ENCODE data around the gene SLC16A10. TPM values are rescaled to one million over a fixed set of nuclear protein-coding genes. Genes with fewer than 3 reads are reported as not detected.

Gene SLC16A10
- total RNA-seq, 1 experiment from 2014 or later = 0.05 TPM

DNA sequence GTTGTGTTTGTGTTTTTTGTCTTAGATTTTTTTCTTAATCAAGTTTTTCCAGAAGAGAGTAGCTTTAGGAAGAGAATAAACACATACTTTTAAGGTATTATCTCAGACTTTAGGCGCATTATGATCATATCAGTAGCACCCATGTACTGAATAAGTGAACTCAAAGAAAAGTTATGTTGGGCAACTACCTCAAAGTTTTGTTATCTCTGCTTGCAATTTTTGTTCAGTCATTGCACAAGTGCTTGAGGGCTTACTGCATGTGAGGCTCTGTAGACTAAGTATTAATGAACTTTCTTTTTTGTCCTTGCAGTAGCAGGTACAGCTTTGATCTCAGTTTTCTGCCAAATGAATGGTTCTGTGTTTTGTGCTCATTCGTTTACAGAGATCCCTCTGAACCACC is 189.0 kb downstream of the SLC16A10 start:
- Mint-ChIP-seq H3K27ac (ENCODE audit: low read depth, unreplicated experiment) (no peak overlapping the region), H3K27me3 (ENCODE audit: insufficient read depth, unreplicated experiment) (no peaks in the 10 kb centered on the region), H3K9me3 (ENCODE audit: unreplicated experiment) (peaks cover 10% of the 10 kb centered on the region), H3K4me3 (ENCODE audit: unreplicated experiment) (no peak overlapping the region), H3K36me3 (ENCODE audit: insufficient read depth, unreplicated experiment) (peaks cover 65% of the 10 kb centered on the region), H3K4me1 (ENCODE audit: insufficient read depth, unreplicated experiment) (no peaks in the 10 kb centered on the region)
- ChIA-PET POLR2A (interaction anchor here (0.6 kb wide), 1 partner anchor 19 kb away, joined by 3 read pairs; no protein-coding TSS in a partner anchor), CTCF (interaction anchor here (0.5 to 1.9 kb wide), 4 partner anchors 17 to 603 kb away, joined by 3 to 11 read pairs (median 3); a partner anchor contains a TSS)
- no TSS peak for BruUV-seq (replicated peaks)
- intact Hi-C loops (cut with micrococcal nuclease) = no loop called here
- no peak for DNase-seq (ENCODE audit: unreplicated experiment)
- TF ChIP-seq, protein P1, sequence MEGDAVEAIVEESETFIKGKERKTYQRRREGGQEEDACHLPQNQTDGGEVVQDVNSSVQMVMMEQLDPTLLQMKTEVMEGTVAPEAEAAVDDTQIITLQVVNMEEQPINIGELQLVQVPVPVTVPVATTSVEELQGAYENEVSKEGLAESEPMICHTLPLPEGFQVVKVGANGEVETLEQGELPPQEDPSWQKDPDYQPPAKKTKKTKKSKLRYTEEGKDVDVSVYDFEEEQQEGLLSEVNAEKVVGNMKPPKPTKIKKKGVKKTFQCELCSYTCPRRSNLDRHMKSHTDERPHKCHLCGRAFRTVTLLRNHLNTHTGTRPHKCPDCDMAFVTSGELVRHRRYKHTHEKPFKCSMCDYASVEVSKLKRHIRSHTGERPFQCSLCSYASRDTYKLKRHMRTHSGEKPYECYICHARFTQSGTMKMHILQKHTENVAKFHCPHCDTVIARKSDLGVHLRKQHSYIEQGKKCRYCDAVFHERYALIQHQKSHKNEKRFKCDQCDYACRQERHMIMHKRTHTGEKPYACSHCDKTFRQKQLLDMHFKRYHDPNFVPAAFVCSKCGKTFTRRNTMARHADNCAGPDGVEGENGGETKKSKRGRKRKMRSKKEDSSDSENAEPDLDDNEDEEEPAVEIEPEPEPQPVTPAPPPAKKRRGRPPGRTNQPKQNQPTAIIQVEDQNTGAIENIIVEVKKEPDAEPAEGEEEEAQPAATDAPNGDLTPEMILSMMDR (IDR thresholded peaks at IDR 0.05; ENCODE audit: unreplicated experiment) = no peak

DNA sequence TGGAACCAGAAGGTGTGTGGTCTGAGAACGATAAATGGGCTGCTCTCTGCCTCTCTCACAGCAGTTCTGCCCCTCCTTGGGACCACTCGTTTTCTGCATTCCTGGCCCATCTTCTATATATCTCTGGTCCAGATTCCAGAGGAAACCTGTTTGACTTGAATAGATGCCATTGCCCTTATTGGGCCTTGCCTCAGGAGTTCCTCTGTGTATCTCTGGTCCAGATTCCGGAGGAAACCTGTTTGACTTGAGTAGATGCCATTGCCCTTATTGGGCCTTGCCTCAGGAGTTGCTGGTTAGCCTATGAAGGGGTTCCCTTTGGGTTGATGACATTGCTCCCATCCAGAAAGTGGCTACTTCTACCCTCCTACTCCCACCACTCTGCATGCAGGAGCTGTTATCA is 189.4 kb downstream of the SLC16A10 start:
- DNase-seq (ENCODE audit: unreplicated experiment) = no peak
- no peaks in the 10 kb centered on the region for H3K27me3 Mint-ChIP-seq (ENCODE audit: insufficient read depth, unreplicated experiment)
- peaks cover 65% of the 10 kb centered on the region for H3K36me3 Mint-ChIP-seq (ENCODE audit: insufficient read depth, unreplicated experiment)
- no peak overlapping the region for H3K27ac Mint-ChIP-seq (ENCODE audit: low read depth, unreplicated experiment)
- ChIA-PET POLR2A (no interaction called here), CTCF (interaction anchor here (0.5 to 1.9 kb wide), 5 partner anchors 18 to 603 kb away, joined by 3 to 11 read pairs (median 3); a partner anchor contains a TSS)
- TF ChIP-seq, protein P1 (IDR thresholded peaks at IDR 0.05; ENCODE audit: unreplicated experiment) = no peak
- peaks cover 10% of the 10 kb centered on the region for H3K9me3 Mint-ChIP-seq (ENCODE audit: unreplicated experiment)
- intact Hi-C loops (cut with micrococcal nuclease) = no loop called here
- H3K4me1 Mint-ChIP-seq (ENCODE audit: insufficient read depth, unreplicated experiment) = no peaks in the 10 kb centered on the region
- BruUV-seq (replicated peaks) = no TSS peak
- no peak overlapping the region for H3K4me3 Mint-ChIP-seq (ENCODE audit: unreplicated experiment)

DNA sequence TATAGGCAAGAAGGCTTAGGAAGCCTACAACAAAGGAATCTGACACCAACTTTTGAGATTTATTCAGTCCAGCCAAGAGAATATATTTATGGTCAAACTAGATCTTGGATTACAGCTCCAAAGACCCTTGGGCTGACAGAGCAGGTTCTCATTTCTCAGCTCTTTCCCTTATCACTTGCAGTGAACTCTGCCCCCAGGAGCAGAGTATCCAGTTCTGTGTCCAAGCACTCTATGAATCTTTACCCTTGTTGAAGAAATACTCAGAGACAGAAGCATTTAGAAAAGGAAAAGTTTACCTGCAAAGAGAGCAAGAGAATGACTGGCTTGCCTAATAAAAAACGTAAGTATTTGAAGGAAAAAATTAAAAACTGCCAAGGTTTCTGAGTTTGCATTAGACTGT is 190.5 kb downstream of the SLC16A10 start:
- Mint-ChIP-seq H3K27ac (ENCODE audit: low read depth, unreplicated experiment) (no peak overlapping the region), H3K36me3 (ENCODE audit: insufficient read depth, unreplicated experiment) (peaks cover 65% of the 10 kb centered on the region), H3K4me3 (ENCODE audit: unreplicated experiment) (no peak overlapping the region), H3K27me3 (ENCODE audit: insufficient read depth, unreplicated experiment) (no peaks in the 10 kb centered on the region), H3K9me3 (ENCODE audit: unreplicated experiment) (peaks cover 10% of the 10 kb centered on the region), H3K4me1 (ENCODE audit: insufficient read depth, unreplicated experiment) (no peaks in the 10 kb centered on the region)
- intact Hi-C loops (cut with micrococcal nuclease) = no loop called here
- ChIA-PET POLR2A (interaction anchor here (0.6 kb wide), 1 partner anchor 193 kb away, joined by 3 read pairs; no protein-coding TSS in a partner anchor), CTCF (interaction anchor here (0.9 to 1.4 kb wide), 3 partner anchors 19 to 381 kb away, joined by 3 to 5 read pairs (median 3); a partner anchor contains a TSS)
- no peak for DNase-seq (ENCODE audit: unreplicated experiment)
- TF ChIP-seq, protein P1 (IDR thresholded peaks at IDR 0.05; ENCODE audit: unreplicated experiment) = no peak
- BruUV-seq (replicated peaks) = no TSS peak

DNA sequence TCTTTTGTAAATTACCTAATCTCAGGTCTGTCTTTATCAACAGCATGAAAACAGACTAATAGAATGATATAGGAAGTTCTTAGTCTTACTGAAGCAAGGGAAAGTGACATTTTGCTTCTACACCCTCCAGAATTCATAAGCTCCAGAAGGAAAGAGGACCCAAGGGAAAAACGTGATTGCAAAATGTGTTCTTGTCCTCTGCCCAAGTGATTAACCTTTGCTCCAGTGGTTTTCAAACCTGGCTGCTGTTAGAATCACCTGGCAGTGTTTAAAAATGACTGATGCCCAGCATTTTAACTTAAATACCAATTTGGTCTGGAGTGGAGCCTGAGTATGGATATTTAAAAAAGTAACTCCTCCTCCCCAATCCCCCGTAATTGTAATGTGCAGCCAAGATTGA is 191.4 kb downstream of the SLC16A10 start:
- Mint-ChIP-seq H3K27ac (ENCODE audit: low read depth, unreplicated experiment) (no peak overlapping the region), H3K27me3 (ENCODE audit: insufficient read depth, unreplicated experiment) (no peaks in the 10 kb centered on the region), H3K9me3 (ENCODE audit: unreplicated experiment) (peaks cover 10% of the 10 kb centered on the region), H3K4me1 (ENCODE audit: insufficient read depth, unreplicated experiment) (no peaks in the 10 kb centered on the region), H3K36me3 (ENCODE audit: insufficient read depth, unreplicated experiment) (peaks cover 56% of the 10 kb centered on the region), H3K4me3 (ENCODE audit: unreplicated experiment) (no peak overlapping the region)
- CTCF ChIA-PET = interaction anchor here (0.7 kb wide), 1 partner anchor 212 kb away, joined by 3 read pairs; no protein-coding TSS in a partner anchor
- no peak for DNase-seq (ENCODE audit: unreplicated experiment)
- TF ChIP-seq, protein P1 (IDR thresholded peaks at IDR 0.05; ENCODE audit: unreplicated experiment) = no peak
- no TSS peak for BruUV-seq (replicated peaks)
- POLR2A ChIA-PET = no interaction called here
- intact Hi-C loops (cut with micrococcal nuclease) = no loop called here
